Chondrocyte (in vitro differentiated cells): ENCODE measurements around the gene SLC39A3. TPM values are rescaled to one million over a fixed set of nuclear protein-coding genes. Genes with fewer than 3 reads are reported as not detected.

Source experiments
- DNase-seq: peaks from one replicate; pipeline ENCODE4 v3.0.0; 2021; ENCODE audit warnings: mixed read lengths, low spot score
- H3K27ac Mint-ChIP-seq: one replicate; pipeline ENCODE4 v1.8.0; 2021; ENCODE audit warnings: mild to moderate bottlenecking, moderate library complexity, mixed read lengths; ENCODE audit not compliant: unreplicated experiment
- H3K27me3 Mint-ChIP-seq: 2 replicates; pipeline ENCODE4 v1.8.0; 2021; ENCODE audit warnings: low read depth, mixed read lengths
- H3K36me3 Mint-ChIP-seq: 2 replicates; pipeline ENCODE4 v1.8.0; 2021; ENCODE audit warnings: low read depth, mixed read lengths
- H3K4me1 Mint-ChIP-seq: 2 replicates; pipeline ENCODE4 v1.8.0; 2021; ENCODE audit warnings: low read depth, mild to moderate bottlenecking, mixed read lengths
- H3K4me3 Mint-ChIP-seq: one replicate; pipeline ENCODE4 v1.8.0; 2021; ENCODE audit warnings: mild to moderate bottlenecking, moderate library complexity, mixed read lengths; ENCODE audit not compliant: unreplicated experiment
- H3K9me3 Mint-ChIP-seq: 2 replicates; pipeline ENCODE4 v1.8.0; 2021; ENCODE audit warnings: low read depth, mixed read lengths
- total RNA-seq: library from RNA; stranded (reverse); gene quantifications from 3 replicates; pipeline ENCODE4 v1.2.1, GENCODE V29; 2021
- TF ChIP-seq, protein P1 (sequence below): fragments of 200-600 bp; sonication (generic); IDR thresholded peaks from 2 replicates; pipeline ENCODE4 v1.5.0; 2021; ENCODE audit warnings: antibody characterized with exemption, mild to moderate bottlenecking, moderate library complexity

SLC39A3 gene
- total RNA-seq, 1 donor from 2014 or later, result 32.7 TPM

DNA sequence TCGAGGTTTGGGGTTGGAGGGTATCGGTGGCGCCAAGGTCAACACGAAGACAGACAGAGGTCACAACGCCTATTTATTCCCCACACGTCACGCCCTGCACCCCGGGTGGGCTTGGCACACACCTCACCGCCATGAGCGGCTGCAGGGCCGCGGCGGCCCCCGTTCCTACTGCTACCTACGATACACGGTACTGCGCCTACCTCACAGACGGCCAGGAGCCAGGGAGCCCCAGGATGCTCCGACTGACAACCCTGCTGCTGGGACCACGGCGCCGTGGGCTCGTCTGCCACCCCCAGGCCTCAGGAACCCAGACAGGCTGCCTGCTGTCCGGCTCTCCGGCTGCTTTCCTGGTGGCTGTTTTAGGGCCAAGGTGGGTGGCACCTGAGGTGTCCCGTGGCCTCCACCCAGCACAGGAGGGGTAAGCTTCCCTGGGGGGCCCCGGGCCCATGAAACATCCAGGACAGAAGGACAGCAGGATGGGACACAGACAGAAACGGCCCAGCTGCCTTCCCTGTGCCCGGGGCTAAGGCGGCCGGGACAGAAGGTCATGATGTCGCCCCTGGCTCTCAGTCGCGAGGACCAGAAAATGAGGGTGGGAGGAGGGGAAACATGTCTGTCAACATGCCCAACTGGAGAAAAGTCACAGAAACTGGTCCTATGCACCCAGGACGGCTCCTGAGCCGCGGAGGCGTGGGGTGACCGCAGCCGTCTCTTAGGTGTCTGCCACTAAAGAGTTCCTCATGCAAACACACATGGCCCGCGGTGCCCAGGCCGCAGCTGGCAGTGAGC lies 15.0 kb upstream of the SLC39A3 start:
- Mint-ChIP-seq H3K4me1 (no peaks in the 10 kb centered on the region), H3K36me3 (peaks cover 3% of the 10 kb centered on the region), H3K27me3 (no peaks in the 10 kb centered on the region), H3K27ac (no peak overlapping the region), H3K9me3 (no peaks in the 10 kb centered on the region), H3K4me3 (no peak overlapping the region)
- peak; percentile 70 for DNase-seq
- TF ChIP-seq, protein P1, sequence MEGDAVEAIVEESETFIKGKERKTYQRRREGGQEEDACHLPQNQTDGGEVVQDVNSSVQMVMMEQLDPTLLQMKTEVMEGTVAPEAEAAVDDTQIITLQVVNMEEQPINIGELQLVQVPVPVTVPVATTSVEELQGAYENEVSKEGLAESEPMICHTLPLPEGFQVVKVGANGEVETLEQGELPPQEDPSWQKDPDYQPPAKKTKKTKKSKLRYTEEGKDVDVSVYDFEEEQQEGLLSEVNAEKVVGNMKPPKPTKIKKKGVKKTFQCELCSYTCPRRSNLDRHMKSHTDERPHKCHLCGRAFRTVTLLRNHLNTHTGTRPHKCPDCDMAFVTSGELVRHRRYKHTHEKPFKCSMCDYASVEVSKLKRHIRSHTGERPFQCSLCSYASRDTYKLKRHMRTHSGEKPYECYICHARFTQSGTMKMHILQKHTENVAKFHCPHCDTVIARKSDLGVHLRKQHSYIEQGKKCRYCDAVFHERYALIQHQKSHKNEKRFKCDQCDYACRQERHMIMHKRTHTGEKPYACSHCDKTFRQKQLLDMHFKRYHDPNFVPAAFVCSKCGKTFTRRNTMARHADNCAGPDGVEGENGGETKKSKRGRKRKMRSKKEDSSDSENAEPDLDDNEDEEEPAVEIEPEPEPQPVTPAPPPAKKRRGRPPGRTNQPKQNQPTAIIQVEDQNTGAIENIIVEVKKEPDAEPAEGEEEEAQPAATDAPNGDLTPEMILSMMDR, result no peak

DNA sequence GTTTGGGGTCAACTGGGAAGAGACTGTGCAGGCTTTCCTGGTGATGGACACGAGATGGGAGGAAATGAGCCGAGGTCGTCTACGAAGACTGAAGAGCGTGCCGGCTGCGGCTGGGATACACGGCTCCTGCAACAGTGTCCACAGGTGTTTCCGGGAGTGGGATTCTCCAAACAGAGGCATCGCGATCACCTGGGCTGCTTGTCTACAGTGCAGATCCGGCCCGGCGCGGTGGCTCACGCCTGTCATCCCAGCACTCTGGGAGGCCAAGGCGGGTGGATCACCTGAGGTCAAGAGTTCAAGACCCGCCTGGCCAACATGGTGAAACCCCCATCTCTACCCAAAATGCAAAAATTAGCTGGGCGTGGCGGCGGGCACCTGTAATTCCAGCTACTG lies 11.6 kb upstream of the SLC39A3 start:
- no peaks in the 10 kb centered on the region for H3K9me3 Mint-ChIP-seq
- no peak overlapping the region for H3K27ac Mint-ChIP-seq
- DNase-seq, result no peak
- H3K4me1 Mint-ChIP-seq, result no peaks in the 10 kb centered on the region
- H3K27me3 Mint-ChIP-seq, result no peaks in the 10 kb centered on the region
- H3K36me3 Mint-ChIP-seq, result peaks cover 2% of the 10 kb centered on the region
- TF ChIP-seq, protein P1, result no peak
- no peak overlapping the region for H3K4me3 Mint-ChIP-seq

DNA sequence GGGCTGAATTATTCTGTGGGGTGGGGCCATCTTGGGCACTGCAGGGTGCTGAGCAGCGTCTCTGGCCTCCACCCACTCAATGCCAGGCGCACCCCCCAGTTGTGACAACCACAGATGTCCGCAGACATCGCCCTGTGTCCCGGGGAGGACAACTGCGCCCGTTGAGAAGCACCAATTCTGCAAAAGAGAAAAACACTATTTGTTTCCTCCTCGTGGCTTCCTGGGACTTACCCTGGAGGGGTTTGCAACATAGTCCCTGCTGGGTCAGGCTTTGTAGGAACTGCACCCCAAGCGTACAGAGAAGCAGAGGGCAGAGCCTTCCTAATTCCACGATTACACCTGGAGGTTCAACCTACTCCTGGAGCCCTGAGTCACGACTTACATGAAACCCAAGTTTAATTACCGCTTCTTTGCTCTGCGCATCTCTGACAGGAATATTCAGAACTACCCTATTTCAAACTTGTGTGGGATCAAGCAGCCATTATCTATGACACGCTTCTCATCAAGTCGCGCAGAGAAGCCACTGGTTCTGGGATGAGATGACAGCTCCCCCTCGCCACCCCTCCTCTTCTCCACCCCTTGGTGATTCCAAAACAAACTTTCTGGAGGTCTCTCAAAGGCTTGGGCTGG lies 11.1 kb upstream of the SLC39A3 start:
- Mint-ChIP-seq H3K27me3 (no peaks in the 10 kb centered on the region), H3K9me3 (no peaks in the 10 kb centered on the region), H3K4me1 (no peaks in the 10 kb centered on the region), H3K4me3 (no peak overlapping the region), H3K36me3 (no peaks in the 10 kb centered on the region), H3K27ac (no peak overlapping the region)
- TF ChIP-seq, protein P1, result no peak
- DNase-seq, result no peak

DNA sequence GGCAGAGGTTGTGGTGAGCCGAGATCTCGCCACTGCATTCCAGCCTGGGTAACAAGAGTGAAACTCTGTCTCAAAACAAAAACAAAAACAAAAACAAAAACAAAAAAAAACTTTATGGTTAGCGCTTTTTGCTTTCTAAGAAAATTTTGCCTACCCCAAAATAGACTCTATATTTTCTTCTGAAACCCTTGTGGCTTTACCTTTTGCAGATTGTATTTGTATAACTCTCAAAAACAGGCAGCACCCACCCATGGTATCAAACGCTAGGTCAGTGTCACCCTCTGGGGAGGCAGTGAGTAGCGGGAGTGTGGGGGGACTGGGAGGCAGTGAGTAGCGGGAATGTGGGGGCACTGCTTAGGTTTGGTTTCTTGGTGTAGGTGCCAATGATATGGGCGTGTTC lies 7.5 kb upstream of the SLC39A3 start:
- peaks cover 14% of the 10 kb centered on the region for H3K27me3 Mint-ChIP-seq
- H3K27ac Mint-ChIP-seq, result no peak overlapping the region
- DNase-seq, result no peak
- TF ChIP-seq, protein P1, result no peak
- no peaks in the 10 kb centered on the region for H3K9me3 Mint-ChIP-seq
- no peaks in the 10 kb centered on the region for H3K4me1 Mint-ChIP-seq
- no peak overlapping the region for H3K4me3 Mint-ChIP-seq
- no peaks in the 10 kb centered on the region for H3K36me3 Mint-ChIP-seq

DNA sequence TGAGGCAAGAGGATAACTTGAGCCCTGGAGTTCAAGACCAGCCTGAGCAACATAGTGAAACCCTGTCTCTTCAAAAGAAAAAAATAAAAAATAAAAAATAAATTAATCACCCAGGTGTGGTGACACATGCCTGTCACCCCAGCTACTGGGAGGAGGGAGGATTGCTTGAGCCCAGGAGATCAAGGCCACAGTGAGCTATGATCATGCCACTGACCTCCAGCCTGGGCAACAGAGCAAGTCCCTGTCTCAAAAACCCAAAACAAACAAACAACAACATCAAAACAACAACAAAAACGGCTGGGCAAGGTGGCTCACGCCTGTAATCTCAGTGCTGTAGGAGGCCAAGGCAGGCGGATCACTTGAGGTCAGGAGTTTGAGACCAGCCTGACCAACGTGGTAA lies 4.3 kb upstream of the SLC39A3 start:
- peaks cover 7% of the 10 kb centered on the region for H3K4me1 Mint-ChIP-seq
- no peak for DNase-seq
- no peak overlapping the region for H3K4me3 Mint-ChIP-seq
- no peaks in the 10 kb centered on the region for H3K36me3 Mint-ChIP-seq
- peaks cover 19% of the 10 kb centered on the region for H3K27me3 Mint-ChIP-seq
- H3K27ac Mint-ChIP-seq, result no peak overlapping the region
- peaks cover 2% of the 10 kb centered on the region for H3K9me3 Mint-ChIP-seq
- TF ChIP-seq, protein P1, result no peak
